GM18873 (cell line): ENCODE measurements around the gene B4GAT1.

Source experiments
- ATAC-seq: cut with Tn5 transposase; IDR thresholded peaks from one replicate; pipeline ENCODE4 v1.9.1; 2021; ENCODE audit warnings: mild to moderate bottlenecking, moderate library complexity, moderate number of reproducible peaks; ENCODE audit not compliant: unreplicated experiment, low FRiP score

The B4GAT1 gene

DNA sequence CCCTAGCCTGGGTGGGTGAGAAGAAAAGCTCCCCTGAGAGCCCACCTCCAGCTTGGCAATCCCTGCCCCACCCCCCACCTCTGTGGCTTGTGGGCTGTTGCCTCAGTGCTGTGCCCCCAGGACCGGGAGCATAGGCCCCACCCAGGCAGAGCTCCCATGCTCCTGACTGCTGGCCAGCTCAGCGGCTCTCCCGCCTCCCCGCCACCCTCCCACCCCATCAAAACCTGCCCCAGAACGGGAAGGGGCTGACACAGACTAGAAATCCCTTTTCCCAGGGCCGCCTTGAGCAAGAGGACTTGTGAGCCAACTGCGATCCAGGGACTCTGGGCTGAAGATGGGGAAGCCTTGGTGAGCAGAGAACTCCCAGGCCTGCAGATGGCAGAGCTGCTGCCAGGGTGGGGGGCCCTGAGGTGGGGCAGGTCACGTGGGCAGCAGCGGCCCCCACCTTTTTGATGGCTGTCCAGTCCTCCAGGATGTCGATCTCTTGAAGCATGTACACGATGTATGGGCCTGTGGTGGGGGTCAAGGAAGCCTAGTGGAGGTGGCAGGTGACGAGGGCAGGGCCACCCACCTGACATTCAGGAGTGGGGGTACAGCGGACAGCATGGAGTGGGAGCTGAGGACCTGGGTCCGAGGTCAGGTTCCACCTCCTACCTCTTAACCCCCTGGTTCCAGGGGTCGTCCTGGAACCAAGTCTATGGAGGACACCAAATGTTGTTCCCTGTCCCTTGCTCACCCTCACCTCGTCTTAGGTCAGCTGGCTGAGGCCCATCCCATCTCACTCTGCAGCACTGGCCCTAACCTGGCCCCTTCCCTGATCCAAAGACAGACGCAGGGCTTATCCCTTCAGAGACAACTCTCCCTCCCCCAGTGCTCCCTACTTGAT, 8.9 kb downstream of the B4GAT1 start:
- ATAC-seq: no peak

DNA sequence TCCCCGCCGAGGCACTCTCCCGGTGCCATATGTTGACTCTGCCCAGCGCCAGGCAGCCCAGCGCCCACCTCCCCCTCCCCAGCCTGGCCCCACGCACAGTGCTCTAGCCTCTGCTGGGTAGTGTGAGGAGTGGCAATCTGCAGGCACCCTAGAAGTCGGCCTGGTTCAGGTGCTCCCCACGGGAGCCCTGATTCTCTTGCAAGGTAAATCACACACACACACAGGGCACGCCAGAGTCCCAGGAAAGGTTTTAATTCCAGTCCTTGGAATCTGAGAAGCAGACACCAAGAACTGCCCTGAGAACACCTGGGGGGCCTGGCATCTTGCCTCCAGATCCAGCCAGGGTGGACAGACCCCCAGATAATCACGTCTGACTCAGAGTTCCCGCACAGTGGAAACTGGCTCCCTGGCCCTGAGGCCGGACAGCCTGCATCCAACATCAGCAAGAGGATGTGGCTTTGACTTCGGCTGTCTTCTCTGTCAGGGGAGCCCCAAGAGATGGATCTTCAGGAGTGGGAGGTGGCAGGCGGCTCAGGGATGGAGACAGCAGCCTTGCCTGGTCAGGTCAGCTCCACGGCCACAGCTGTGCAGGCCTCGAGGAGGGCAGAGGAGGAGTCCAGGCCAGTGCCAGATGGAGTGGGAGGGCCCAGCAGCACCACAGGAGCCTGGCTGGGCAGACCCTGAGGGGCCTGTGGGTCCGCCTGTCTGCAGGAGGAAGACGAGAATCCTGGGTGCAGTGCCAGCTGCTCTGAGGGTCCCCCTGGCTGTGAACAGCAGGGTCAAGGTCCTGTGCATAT, 10.1 kb downstream of the B4GAT1 start:
- no peak for ATAC-seq

DNA sequence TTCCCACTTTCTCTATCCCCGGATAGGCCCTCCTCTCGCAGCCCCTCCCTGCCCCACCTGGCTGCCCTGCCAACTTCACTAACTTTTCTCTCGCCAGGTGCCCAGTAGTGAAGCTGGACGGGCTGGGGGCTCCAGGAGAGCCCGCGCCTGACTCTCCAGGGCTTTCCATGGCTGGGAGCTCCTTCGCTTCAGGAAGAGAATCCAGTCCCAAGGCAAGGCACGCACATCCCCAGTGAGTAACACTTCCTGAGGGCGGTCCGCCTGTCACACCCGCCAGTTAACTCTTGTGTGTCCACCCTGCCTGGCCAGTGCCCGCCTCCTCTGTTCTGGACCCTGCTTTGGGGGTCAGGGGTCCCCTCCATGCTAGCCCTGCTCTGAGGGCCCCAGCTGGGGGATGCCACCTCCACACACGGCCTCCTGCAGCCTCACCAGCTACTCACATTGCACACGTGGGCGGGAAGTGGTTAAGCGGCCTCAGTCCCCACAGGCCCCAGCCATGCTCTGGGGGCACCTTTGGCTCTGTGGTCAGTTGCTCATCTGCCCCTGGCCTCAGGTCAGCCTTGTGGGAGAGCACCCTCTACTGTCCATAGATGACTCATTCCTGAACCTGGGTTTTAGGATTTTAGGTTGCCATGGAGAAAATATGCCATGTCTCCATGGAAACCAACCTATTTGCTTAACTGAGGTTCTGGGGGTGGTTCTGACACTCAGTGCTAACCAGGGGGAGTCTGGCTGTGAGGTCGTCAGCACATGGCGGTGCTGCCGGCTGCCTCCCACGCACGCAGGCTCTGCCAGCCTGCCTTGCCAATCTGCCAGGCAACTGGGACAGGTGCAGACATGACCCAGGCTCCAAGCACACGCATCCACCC, 11.0 kb downstream of the B4GAT1 start, which contains the start of gene RIN1:
TSS of gene RIN1 (minus strand) at position 201 of the 869 bp plus-strand sequence. CDS start at position 169, 32 bp downstream.
- ATAC-seq: peak; percentile 54

DNA sequence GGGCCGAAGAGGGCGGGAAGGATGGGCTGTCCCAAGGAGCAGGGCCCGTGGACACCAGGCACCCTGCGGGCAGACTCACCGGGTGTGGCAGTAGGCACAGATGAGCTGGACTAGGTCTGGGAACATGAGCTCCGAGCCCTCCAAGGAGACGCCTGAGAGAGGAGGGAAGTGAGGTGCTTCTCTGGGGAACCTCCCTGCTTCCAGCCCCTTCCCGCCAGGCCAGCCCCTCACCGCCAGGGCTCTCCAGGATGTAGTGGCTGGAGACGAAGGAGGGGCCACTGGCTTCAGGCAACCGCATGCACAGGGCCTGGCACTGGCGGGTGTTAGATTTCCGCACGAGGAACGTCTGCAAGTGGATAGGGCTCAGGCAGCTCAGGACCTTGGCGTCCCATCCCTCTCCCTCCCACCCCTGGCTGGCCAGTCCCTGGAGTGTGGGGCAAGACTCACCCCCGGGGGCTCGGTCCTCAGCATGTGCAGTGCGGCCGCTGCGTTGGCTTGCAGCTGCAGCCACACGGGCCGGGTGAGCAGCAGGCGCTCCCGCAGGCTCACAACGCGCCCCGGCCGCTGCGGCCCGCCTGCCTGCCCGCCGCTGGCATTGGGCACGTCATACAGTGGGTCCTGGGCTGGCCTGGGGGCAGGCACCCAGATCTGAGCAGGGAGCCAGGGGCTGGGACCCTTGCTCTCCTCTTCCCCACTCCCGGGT, 11.7 kb downstream of the B4GAT1 start:
- ATAC-seq: no peak

DNA sequence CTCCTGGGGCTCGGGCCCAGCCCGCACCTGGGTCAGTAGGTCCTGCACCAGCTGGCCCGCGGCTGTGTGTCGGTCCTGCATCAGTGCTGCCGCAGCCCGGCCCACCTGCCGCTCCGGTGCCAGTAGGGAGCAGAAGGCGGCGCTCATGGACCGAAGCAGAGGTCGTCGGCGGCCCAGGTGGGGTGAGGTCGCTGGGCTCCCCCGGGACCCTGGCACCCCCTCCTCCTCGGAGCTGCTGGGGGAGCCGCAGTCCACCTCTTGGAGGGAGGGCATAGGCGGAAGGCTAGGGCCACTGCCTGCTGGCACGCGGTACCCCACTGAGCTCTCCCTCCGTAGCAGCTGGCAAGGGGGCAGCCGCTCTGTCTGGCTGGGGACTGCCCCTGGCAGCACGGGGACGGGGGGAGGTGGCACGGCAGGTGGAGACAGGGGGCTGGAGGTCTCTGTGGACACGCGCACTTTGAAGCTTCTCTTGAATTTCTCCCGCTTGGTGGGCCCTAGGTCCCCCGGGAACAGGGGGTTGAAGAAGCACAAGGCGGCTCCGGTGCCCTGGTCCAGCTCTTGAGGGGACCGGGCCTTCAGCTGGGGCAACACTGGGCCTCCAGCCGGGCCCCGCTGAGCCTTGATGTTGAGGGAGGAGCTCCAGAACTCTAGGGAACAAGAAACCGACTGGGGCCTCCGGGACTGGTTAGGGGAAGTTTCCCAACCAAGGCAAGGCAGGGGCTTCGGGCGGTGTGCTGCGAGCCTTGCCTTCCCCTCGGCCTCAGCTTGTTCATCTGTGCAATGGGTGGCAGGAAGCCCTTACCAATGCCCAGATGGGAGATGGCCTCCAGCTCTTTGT, 12.6 kb downstream of the B4GAT1 start:
- no peak for ATAC-seq

DNA sequence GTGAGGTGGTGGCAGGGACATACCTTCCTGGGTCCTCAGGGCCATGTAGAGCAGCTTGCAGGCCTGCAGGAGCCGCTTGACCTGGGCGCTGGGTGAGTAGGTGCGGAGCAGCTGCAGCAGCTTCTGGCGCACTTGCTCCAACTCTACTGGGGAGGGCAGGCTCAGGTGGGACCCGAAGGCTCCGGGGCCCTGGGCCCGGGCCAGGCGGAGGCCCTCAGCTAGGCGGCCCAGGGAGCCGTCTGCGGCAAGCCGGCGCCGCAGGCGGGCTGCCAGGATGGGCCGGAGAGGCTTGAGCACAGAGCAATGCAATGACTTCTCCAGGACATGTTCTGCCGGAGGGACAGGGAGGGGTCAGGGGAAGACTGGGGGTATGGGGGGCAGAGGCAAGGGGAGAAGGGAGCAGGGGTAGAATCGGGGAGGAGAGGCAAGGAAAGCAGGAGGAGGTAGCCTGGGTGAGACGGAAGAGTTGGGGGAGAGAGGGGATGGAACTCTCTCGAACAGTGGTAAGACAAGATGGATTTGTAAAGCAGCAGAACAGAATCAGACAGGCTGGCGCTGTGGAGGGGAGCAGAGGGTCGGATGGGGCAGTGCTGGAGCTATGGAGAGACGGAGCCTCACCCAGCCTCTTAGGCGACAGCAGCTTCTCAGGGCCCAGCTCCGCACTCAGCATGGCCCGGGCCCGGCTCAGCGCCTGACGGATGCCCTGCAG, 13.4 kb downstream of the B4GAT1 start:
- ATAC-seq: no peak

DNA sequence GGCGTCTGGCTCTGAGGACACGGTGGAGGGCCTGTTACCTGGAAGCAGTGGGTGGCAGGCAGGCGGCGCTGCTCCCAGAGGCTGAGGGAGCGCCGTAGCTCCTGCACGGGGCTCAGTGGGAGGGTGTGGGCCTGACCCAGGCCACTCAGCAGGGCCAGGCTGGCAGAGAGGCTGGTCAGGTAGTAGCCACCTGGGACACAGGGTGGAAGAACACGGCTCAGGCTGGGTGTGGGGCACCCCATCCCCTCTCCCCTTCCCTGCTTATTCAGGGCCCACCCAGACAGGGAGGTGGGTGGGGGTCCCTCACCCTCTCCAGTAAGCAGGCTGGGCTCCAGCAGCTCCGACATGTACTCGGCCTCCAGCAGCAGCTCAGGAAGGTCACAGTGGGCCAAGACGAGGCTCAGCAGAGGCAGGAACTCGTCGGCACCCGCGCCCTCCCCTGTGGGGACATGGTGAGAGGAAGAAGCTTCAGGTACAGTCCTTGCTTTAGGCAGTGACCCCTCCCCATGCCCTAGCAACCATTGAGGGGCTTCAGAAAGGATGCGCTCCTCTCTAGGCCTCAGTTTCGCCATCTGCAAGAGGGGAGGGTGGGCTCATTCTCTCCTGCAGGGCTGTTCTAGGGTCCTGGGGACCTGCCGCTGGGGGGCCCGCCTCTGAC, 14.1 kb downstream of the B4GAT1 start:
- ATAC-seq: no peak

DNA sequence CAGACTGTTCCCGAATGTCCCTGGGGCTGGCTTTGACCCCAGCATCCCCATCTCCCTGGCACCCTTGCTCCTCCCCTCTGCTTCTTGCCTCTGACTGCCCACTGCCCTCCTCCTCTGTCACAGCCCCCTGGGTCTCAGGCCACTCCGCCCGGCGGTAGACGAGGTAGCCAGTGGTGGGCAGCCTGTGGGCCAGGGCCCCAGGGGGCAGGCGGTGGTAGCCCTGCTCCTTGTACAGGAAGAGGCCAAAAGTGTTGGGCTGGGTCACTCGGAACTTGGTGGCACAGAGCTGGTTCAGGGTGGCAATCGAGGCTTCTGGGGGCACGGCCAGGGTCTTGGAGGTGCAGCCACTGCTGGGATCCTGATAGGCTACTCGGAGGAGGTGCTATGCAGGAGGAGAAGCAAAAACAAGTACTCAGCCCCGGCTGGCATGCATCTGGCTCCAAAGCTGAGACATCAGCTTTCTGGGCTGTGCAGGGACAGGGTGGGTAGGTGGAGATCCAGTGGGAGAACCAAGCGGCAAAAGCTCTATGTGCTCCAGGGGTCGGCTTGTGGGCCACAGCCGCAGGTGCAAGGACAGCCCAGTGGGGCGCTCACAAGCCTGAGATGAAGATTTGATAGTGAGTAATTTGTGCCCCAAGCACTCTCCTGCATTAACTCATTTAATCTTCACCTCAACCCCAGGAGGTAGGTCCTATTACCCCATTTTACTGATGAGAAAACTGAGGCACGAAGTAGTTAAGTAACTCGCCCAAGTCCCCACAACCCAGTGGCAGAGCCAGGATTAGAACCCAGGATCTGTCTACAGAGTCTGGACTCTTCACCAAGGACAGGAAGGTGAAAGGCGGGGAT, 14.8 kb downstream of the B4GAT1 start:
- ATAC-seq: no peak

DNA sequence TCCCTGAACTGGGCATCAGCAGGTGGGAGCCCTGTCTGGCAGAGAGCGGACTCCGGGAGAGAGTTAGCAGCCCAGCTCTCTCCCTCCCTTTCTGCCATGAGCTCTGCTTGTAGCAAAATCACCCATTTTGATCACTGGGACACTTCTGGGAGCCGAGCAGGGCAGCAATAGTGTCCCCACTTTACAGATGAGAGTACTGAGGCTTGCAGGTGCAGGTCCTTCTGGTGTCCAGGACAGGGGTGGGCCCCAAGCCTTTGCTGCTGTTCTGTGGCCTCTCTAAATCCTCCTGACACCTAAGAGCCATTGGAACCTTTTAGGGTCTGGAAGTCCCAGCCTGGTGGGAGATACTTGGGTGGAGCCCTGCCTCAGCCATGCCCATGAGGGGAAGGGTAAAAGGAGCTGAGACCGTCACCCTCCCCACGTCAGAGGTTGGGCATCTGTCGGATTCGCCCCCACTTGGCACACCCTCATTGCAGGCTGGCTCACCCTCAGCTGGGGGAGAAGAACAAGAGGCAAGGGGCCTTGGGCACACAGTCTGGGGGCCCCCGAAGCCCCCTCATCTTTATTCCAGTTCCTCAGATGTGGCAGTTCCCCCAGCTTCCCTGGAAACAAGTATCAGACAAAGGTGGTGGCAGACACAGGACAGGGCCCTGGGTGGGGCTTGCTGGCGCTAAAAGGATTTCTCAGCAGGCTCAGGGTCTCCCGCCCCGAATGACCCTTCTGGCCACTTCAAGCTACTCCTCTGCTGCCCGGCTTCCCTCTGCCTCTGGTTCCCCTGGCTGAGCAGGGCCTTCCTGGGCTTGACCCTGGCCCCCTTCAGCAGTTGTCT, 15.7 kb downstream of the B4GAT1 start:
- ATAC-seq: no peak

DNA sequence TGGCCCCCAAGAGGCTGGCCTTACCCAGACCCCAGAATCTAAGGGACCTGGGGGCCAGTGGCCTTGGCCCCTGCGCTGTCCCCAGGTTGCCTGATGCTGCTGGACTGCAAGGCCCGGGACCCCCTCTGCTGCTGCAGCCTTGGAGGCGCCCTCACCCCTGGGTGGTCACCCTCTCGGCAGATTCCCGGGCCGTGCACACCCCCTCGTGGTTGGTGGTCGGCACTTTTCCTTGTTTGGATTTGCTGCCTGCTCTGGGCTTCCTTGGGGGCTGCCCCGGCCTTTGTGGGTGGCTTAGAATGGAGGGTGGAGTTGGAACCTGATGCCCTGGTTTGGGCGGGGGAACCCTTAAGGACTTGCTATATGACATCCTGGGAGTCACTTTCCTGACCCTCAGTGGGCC, 16.5 kb downstream of the B4GAT1 start:
- ATAC-seq: no peak

DNA sequence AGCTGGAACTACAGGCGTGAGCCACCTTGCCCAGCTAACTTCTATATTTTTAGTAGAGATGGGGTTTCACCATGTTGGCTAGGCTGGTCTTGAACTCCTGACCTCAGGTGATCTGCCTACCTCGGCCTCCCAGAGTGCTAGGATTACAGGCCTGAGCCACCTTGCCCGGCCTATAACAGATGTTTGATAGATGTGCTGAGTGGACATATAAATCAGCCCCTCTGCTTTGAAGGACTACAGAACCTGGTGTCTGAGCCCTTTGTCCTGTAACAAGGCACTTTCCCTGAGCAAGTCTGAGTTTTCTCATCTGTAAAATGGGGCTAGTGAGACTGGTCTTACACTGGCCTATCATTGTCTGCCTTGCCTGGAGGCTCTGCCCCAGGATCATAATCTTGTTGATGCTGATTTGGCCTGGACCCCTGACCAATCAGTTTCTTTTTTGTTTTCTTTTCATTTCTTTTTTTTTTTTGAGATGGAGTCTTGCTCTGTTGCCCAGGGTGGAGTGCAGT, 18.2 kb downstream of the B4GAT1 start:
- ATAC-seq: no peak

DNA sequence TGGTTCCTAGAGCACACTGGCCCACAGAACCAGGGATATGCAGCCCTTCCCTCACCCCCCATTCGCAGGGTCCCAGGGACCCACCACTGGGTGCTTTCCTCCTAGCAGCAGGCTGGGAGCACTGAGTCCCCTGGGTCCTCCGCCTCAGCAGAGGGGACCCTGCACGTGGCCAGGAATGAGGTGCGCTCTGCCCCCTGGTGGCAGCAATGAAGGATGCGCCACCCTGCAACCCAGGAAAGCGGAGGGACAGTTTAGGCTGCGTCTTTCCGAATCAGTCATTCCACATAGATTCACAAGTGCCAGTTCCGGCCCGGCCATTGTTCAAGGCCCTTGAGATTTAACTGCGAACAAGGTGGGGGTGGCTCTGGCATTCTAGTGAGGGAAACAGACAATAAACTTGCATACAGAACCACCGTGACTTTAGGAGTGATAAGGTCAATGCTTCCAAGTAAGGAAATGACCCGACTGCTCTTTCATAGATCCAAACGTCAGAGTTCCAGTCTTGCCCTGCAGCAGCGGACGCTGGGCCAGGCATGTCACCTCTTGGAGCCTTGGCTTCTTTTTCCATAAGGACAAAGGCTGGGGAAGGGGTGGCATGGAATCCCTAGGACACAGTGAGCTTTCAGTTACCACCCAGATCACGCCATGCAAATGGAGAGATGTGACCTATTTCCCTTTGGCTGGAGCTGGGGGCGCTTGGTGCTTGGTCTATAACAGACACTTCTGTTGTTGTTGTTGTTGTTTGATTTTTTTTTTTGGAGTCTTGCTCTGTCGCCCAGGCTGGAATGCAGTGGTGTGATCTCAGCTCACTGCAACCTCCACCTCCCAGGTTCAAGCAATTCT, 18.9 kb downstream of the B4GAT1 start:
- ATAC-seq: no peak

DNA sequence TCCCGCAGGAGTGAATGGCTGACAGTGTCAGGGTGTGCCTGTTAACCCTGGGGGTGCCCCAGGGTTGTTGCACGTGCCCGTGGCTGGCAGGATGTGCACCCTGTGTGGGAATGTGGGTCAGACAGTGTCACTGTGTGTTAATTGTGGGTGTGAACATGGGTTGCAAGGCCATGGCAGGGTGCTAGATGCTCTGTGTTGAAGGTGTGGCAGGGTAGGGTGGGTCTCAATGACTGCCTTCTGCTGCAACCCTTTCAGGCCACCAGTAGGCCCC, 19.5 kb downstream of the B4GAT1 start:
- no peak for ATAC-seq

DNA sequence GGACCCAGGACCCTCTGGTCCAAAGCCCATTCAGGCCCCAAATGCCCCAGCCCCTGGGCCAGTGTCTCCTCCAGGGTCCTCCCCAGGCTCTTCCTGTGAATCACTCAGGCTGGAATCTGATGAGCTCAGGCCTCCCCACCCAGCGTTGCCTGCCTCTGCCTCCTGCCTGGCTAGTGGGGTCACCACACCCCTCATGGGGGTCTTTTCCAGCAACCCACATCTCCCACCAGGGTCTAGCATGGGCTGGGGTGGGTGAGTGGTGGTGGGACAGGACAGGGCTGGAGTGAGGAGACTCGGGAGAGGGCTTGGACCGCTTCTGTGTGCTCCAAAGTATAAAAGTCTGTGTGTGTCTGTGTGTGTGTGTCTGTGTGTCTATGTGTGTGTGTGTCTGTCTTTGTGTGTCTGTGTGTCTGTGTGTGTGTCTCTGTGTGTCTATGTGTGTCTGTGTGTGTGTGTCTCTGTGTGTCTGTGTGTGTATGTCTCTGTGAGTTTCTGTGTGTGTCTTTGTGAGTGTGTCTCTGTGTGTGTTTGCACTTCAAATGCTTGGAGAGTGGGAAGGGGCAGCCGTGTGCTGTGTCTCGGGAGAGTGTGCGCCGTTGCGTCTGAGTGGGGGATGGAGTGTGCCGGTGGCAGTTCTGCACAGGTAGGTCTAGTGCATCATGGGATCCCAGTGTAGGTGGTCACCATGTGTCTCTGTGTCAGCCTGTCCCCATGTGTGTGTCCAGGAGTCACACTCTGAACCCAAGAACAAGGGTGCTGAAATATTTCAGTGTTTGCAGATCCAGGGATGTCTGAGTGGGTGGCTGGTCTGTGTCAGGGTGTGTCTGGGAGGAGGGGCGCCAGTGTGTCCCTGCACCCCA, 20.0 kb downstream of the B4GAT1 start:
- ATAC-seq: no peak
